NCI-H1092 treated with DMSO at 0.1 percent for 48 hours (cell line): ENCODE results near the gene TSACC.

Experiments used
- DNase-seq: peaks from one replicate; lab custom pipeline; 2025; lab: John Stamatoyannopoulos, UW

Gene TSACC

DNA sequence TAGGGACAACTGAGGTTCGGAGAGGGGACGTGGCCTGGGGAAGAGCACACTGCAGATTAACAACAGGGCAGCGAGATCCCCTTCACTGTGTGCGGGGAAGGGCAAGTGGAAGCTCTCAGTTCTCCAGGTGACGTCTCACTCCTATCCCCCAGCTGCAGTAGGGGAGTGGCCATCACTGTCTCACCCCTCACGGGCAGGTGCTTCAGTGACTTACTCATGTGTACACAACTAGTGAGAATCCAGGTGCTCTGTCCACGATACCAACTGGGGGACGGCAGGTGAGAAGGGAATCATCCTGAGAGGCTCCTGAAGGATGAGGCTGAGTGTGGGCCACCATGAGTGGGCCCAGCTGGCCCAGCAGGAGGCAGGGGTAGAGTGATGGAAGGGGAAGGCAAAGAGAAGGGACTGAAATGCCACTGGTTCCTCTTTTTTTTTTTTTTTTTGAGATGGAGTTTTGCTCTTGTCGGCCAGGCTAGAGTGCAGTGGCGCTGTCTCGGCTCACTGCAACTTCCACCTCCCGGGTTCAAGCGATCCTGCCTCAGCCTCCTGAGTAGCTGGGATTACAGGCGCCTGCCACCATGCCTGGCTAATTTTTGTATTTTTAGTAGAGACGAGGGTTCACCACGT is 56.6 kb downstream of the TSACC start:
- DNase-seq, result peak; percentile 23
